ENCODE data around the gene KRT7.

DNA sequence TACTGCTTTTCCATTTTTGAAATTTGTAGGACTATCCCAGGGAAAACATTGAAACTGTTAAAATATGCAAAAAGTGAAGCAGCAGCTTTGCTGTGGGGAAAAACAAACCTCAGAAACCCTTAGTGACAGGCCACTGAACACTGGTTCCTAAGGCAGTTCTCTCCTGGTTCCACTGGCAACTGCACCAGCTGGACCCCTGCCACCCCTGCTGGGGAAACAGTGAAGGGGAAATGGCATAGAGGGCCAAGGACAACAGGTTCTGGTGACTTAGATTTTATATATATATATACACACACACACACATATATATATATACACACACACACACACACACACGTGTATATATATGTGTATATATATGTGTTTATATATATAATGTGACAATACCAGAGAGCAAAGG is 16.2 kb upstream of the KRT7 start:
- TF ChIP-seq, protein P1, sequence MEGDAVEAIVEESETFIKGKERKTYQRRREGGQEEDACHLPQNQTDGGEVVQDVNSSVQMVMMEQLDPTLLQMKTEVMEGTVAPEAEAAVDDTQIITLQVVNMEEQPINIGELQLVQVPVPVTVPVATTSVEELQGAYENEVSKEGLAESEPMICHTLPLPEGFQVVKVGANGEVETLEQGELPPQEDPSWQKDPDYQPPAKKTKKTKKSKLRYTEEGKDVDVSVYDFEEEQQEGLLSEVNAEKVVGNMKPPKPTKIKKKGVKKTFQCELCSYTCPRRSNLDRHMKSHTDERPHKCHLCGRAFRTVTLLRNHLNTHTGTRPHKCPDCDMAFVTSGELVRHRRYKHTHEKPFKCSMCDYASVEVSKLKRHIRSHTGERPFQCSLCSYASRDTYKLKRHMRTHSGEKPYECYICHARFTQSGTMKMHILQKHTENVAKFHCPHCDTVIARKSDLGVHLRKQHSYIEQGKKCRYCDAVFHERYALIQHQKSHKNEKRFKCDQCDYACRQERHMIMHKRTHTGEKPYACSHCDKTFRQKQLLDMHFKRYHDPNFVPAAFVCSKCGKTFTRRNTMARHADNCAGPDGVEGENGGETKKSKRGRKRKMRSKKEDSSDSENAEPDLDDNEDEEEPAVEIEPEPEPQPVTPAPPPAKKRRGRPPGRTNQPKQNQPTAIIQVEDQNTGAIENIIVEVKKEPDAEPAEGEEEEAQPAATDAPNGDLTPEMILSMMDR (IDR thresholded peaks at IDR 0.05; ENCODE audit: low read length) = no peak
- no peak for TF ChIP-seq EZH2 (IDR thresholded peaks at IDR 0.05; ENCODE audit: borderline replicate concordance, low read length)

All from OCI-LY1 (cell line).